Neural cell (in vitro differentiated cells): Measurements from ENCODE around the gene ZC3HAV1. TPM values are rescaled to one million over a fixed set of nuclear protein-coding genes. Genes with fewer than 3 reads are reported as not detected.

Experiments
- H2AFZ ChIP-seq: fragments of 200-600, 300-800 bp; sonication (generic), shearing (Covaris generic); 2 replicates; pipeline ENCODE4 v1.6.0; 2014; ENCODE audit warnings: low read depth, mild to moderate bottlenecking, antibody characterized with exemption, low read length, moderate library complexity
- H3F3A ChIP-seq: fragments of 200-600 bp; shearing (Covaris generic); 2 replicates; pipeline ENCODE4 v1.6.1; 2016; ENCODE audit warnings: mild to moderate bottlenecking, moderate library complexity, mixed read lengths, antibody characterized with exemption, low read length; ENCODE audit not compliant: insufficient read depth, poor library complexity, severe bottlenecking
- H3K27ac ChIP-seq: fragments of 200-600, 300-800 bp; sonication (generic), shearing (Covaris generic); 2 replicates; pipeline ENCODE4 v1.5.1; 2014; ENCODE audit warnings: mild to moderate bottlenecking, low read length, moderate library complexity
- H3K27me3 ChIP-seq: fragments of 300-800, 200-600 bp; sonication (generic), shearing (Covaris generic); 2 replicates; pipeline ENCODE4 v1.6.0; 2014; ENCODE audit warnings: mild to moderate bottlenecking, low read depth, low read length, moderate library complexity; ENCODE audit not compliant: insufficient read depth
- H3K36me3 ChIP-seq: fragments of 300-800, 200-600 bp; sonication (generic), shearing (Covaris generic); 2 replicates; pipeline ENCODE4 v1.5.1; 2014; ENCODE audit warnings: mild to moderate bottlenecking, antibody characterized with exemption, low read length, moderate library complexity; ENCODE audit not compliant: insufficient read depth
- H3K4me2 ChIP-seq: fragments of 300-800, 200-600 bp; sonication (generic), shearing (Covaris generic); 2 replicates; pipeline ENCODE4 v1.6.0; 2014; ENCODE audit warnings: mild to moderate bottlenecking, low read length
- H3K4me3 ChIP-seq: fragments of 300-800, 200-600 bp; sonication (generic), shearing (Covaris generic); 2 replicates; pipeline ENCODE4 v1.5.1; 2014; ENCODE audit warnings: mild to moderate bottlenecking, low read length, moderate library complexity
- H3K79me2 ChIP-seq: fragments of 200-600 bp; shearing (Covaris generic); replicated peaks from 2 replicates; pipeline ENCODE4 v1.6.0; 2014; ENCODE audit warnings: mild to moderate bottlenecking, low read length, moderate library complexity; ENCODE audit not compliant: insufficient read depth
- H3K9ac ChIP-seq: fragments of 300-800, 200-600 bp; sonication (generic), shearing (Covaris generic); 2 replicates; pipeline ENCODE4 v1.6.1; 2016; ENCODE audit warnings: mild to moderate bottlenecking, low read length, mixed read lengths
- H3K9me2 ChIP-seq: fragments of 200-600 bp; shearing (Covaris generic); 2 replicates; pipeline ENCODE4 v1.6.1; 2016; ENCODE audit warnings: mild to moderate bottlenecking, low read length, mixed read lengths; ENCODE audit not compliant: insufficient read depth
- H3K9me3 ChIP-seq: fragments of 200-600, 300-800 bp; sonication (generic), shearing (Covaris generic); 2 replicates; pipeline ENCODE4 v1.6.1; 2016; ENCODE audit warnings: mild to moderate bottlenecking, mixed run types, low read length, moderate library complexity, mixed read lengths
- H4K20me1 ChIP-seq: fragments of 200-600 bp; shearing (Covaris generic); 2 replicates; pipeline ENCODE4 v1.6.1; 2016; ENCODE audit warnings: mild to moderate bottlenecking, mixed run types; ENCODE audit not compliant: insufficient read depth
- EP300 ChIP-seq: fragments of 450-650 bp; conservative IDR thresholded peaks from 2 replicates; pipeline ENCODE4 v1.6.1; 2014; ENCODE audit warnings: antibody characterized with exemption, mild to moderate bottlenecking, moderate library complexity; ENCODE audit not compliant: poor library complexity, severe bottlenecking
- EZH2 ChIP-seq: fragments of 200-600, 300-800 bp; shearing (Covaris generic), sonication (generic); IDR thresholded peaks from 2 replicates; pipeline ENCODE4 v1.6.1; 2014; ENCODE audit warnings: antibody characterized with exemption, low read length, borderline replicate concordance, mild to moderate bottlenecking; ENCODE audit not compliant: insufficient read depth, poor library complexity, severe bottlenecking
- MXI1 ChIP-seq: fragments of 450-650 bp; conservative IDR thresholded peaks from 2 replicates; pipeline ENCODE4 v1.6.1; 2014; ENCODE audit warnings: antibody characterized with exemption, mild to moderate bottlenecking; ENCODE audit not compliant: poor library complexity, severe bottlenecking
- POLR2AphosphoS5 ChIP-seq: IDR thresholded peaks from 2 replicates; pipeline ENCODE4 v1.6.1; 2012
- RAD21 ChIP-seq: fragments of 450-650 bp; conservative IDR thresholded peaks from 2 replicates; pipeline ENCODE4 v1.6.1; 2014; ENCODE audit warnings: antibody characterized with exemption, mild to moderate bottlenecking, moderate library complexity
- SMC3 ChIP-seq: fragments of 450-650 bp; conservative IDR thresholded peaks from 2 replicates; pipeline ENCODE4 v1.6.1; 2014; ENCODE audit warnings: antibody characterized with exemption, mild to moderate bottlenecking, moderate library complexity; ENCODE audit not compliant: poor library complexity
- TAF1 ChIP-seq: IDR thresholded peaks from 2 replicates; pipeline ENCODE4 v1.6.1; 2012; ENCODE audit warnings: low read depth
- polyA plus RNA-seq: library from polyadenylated mRNA; depleted of rRNA; stranded (reverse); fragments of >200 nt; gene quantifications from 2 replicates; pipeline ENCODE4 v1.2.3, GENCODE V29; 2014
- TF ChIP-seq, protein P1 (sequence below): fragments of 450-650 bp; IDR thresholded peaks from 2 replicates; pipeline ENCODE4 v1.5.1; 2014; ENCODE audit warnings: antibody characterized with exemption, mild to moderate bottlenecking, moderate library complexity; ENCODE audit not compliant: poor library complexity, severe bottlenecking
- TF ChIP-seq, protein P2 (sequence below): IDR thresholded peaks from 2 replicates; pipeline ENCODE4 v1.6.1; 2012; ENCODE audit warnings: borderline replicate concordance

The ZC3HAV1 gene
- polyA plus RNA-seq, 1 donor from 2014 or later = 0.16 TPM

DNA sequence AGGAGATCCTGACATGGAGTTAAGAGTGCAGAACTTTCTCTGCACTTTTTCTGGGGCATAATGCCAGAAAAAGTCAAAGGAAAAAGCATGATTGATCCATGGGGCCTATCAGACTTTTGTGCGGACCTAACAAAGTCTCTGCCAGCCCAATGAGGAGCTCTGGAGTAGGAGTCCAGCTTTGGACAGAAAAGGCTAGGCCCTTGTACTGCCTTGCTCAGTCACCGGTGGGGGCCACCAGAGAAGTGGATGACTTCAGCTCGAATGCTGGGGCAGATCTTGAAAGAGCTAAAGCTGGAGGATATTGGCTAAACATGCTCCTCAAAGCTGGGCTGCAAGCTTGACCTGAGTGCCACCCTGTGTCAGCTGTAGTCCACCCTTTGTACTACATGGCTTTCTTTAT lies 2.8 kb upstream of the ZC3HAV1 start:
- no peaks in the 10 kb centered on the region for H3K36me3 ChIP-seq
- H4K20me1 ChIP-seq = no peaks in the 10 kb centered on the region
- no peaks in the 10 kb centered on the region for H3K9me3 ChIP-seq
- H2AFZ ChIP-seq = no peak overlapping the region
- H3K27ac ChIP-seq = no peak overlapping the region
- no peaks in the 10 kb centered on the region for H3K9me2 ChIP-seq
- no peak overlapping the region for H3K4me3 ChIP-seq
- H3K79me2 ChIP-seq = no peaks in the 10 kb centered on the region
- H3K4me2 ChIP-seq = no peak overlapping the region
- H3F3A ChIP-seq = no peaks in the 10 kb centered on the region
- no peak overlapping the region for H3K9ac ChIP-seq
- peaks cover 43% of the 10 kb centered on the region for H3K27me3 ChIP-seq
- TF ChIP-seq SMC3 (no peak), EZH2 (no peak), MXI1 (no peak), TAF1 (no peak), POLR2AphosphoS5 (no peak), EP300 (no peak), RAD21 (no peak)
- TF ChIP-seq, protein P1, sequence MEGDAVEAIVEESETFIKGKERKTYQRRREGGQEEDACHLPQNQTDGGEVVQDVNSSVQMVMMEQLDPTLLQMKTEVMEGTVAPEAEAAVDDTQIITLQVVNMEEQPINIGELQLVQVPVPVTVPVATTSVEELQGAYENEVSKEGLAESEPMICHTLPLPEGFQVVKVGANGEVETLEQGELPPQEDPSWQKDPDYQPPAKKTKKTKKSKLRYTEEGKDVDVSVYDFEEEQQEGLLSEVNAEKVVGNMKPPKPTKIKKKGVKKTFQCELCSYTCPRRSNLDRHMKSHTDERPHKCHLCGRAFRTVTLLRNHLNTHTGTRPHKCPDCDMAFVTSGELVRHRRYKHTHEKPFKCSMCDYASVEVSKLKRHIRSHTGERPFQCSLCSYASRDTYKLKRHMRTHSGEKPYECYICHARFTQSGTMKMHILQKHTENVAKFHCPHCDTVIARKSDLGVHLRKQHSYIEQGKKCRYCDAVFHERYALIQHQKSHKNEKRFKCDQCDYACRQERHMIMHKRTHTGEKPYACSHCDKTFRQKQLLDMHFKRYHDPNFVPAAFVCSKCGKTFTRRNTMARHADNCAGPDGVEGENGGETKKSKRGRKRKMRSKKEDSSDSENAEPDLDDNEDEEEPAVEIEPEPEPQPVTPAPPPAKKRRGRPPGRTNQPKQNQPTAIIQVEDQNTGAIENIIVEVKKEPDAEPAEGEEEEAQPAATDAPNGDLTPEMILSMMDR = no peak
- TF ChIP-seq, protein P2, sequence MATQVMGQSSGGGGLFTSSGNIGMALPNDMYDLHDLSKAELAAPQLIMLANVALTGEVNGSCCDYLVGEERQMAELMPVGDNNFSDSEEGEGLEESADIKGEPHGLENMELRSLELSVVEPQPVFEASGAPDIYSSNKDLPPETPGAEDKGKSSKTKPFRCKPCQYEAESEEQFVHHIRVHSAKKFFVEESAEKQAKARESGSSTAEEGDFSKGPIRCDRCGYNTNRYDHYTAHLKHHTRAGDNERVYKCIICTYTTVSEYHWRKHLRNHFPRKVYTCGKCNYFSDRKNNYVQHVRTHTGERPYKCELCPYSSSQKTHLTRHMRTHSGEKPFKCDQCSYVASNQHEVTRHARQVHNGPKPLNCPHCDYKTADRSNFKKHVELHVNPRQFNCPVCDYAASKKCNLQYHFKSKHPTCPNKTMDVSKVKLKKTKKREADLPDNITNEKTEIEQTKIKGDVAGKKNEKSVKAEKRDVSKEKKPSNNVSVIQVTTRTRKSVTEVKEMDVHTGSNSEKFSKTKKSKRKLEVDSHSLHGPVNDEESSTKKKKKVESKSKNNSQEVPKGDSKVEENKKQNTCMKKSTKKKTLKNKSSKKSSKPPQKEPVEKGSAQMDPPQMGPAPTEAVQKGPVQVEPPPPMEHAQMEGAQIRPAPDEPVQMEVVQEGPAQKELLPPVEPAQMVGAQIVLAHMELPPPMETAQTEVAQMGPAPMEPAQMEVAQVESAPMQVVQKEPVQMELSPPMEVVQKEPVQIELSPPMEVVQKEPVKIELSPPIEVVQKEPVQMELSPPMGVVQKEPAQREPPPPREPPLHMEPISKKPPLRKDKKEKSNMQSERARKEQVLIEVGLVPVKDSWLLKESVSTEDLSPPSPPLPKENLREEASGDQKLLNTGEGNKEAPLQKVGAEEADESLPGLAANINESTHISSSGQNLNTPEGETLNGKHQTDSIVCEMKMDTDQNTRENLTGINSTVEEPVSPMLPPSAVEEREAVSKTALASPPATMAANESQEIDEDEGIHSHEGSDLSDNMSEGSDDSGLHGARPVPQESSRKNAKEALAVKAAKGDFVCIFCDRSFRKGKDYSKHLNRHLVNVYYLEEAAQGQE = no peak

DNA sequence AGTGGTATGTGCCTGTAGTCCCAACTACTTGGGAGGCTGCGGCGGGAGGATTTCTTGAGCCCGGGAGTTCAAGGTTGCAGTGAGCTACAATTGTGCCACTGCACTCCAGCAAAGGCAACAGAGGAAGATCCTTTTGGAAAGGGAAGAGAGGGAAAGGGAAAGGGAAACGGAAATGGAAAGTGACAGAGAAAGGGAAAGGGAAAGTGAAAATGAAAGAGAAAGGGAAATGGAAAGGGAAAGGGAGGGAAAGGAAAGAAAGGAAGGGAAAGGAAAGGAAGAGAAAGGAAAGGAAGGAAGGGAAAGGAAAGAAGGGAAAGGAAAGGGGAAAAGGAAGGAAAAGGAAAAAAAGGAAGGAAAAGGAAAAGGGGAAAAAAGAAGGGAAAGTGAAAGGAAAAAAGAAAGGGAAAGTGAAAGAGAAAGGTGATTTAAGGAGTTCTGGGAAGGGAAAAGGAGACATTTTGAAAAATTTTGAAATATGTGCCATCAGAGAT lies 2.3 kb upstream of the ZC3HAV1 start:
- TF ChIP-seq, protein P1 = no peak
- no peak for TF ChIP-seq TAF1
- no peak for TF ChIP-seq POLR2AphosphoS5
- TF ChIP-seq, protein P2 = no peak
- Histone ChIP-seq H2AFZ (no peak overlapping the region), H3K9me3 (no peaks in the 10 kb centered on the region), H3K4me2 (no peak overlapping the region), H3K9me2 (no peaks in the 10 kb centered on the region), H3K4me3 (no peak overlapping the region), H4K20me1 (no peaks in the 10 kb centered on the region), H3K79me2 (no peaks in the 10 kb centered on the region), H3F3A (no peaks in the 10 kb centered on the region), H3K27ac (no peak overlapping the region), H3K36me3 (no peaks in the 10 kb centered on the region), H3K27me3 (peaks cover 46% of the 10 kb centered on the region), H3K9ac (no peak overlapping the region)
